Measurements from ENCODE around the gene AQP12A. TPM values are rescaled to one million over a fixed set of nuclear protein-coding genes. Genes with fewer than 3 reads are reported as not detected.

AQP12A gene
- total RNA-seq, 2 experiments from 2014 or later = not detected

GRCh38 chr2:240732911-240733622, 41.4 kb downstream of the AQP12A start:
- H3K9me3 ChIP-seq (ENCODE audit: control insufficient read depth in 1 of 2, insufficient read depth in 1 of 2, low read length in 2 of 2) = no peaks in the 10 kb centered on the region
- Mint-ChIP-seq H3K27me3 (peaks cover 5% of the 10 kb centered on the region), H3K36me3 (ENCODE audit: low read depth) (no peaks in the 10 kb centered on the region), H3K9me3 (no peaks in the 10 kb centered on the region), H3K4me3 (no peak overlapping the region), H3K27ac (no peak overlapping the region), H3K4me1 (ENCODE audit: low read depth) (no peaks in the 10 kb centered on the region)
- ChIA-PET CTCF (no interaction called here), POLR2A (no interaction called here)
- no peak overlapping the region for H3K4me3 ChIP-seq (ENCODE audit: low read length)
- DNase-seq = no peak
- TF ChIP-seq, protein P1, sequence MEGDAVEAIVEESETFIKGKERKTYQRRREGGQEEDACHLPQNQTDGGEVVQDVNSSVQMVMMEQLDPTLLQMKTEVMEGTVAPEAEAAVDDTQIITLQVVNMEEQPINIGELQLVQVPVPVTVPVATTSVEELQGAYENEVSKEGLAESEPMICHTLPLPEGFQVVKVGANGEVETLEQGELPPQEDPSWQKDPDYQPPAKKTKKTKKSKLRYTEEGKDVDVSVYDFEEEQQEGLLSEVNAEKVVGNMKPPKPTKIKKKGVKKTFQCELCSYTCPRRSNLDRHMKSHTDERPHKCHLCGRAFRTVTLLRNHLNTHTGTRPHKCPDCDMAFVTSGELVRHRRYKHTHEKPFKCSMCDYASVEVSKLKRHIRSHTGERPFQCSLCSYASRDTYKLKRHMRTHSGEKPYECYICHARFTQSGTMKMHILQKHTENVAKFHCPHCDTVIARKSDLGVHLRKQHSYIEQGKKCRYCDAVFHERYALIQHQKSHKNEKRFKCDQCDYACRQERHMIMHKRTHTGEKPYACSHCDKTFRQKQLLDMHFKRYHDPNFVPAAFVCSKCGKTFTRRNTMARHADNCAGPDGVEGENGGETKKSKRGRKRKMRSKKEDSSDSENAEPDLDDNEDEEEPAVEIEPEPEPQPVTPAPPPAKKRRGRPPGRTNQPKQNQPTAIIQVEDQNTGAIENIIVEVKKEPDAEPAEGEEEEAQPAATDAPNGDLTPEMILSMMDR (IDR thresholded peaks at IDR 0.05) = no peak
- no peaks in the 10 kb centered on the region for H3K36me3 ChIP-seq (ENCODE audit: insufficient read depth, low read length)
- no peaks in the 10 kb centered on the region for H3K27me3 ChIP-seq (ENCODE audit: control insufficient read depth in 1 of 2, insufficient read depth in 2 of 2, low read length in 2 of 2)
- intact Hi-C loops (cut with DNase I, micrococcal nuclease) = loop anchor here (1.0 to 10.0 kb wide), 2 partner anchors 218 to 219 kb away; no protein-coding TSS in a partner anchor
- no peak for ATAC-seq (ENCODE audit: poor library complexity)
- no peak overlapping the region for H3K27ac ChIP-seq (ENCODE audit: low read depth in 1 of 2, low read length in 2 of 2)
- H3K4me1 ChIP-seq (ENCODE audit: insufficient read depth, low read length) = no peaks in the 10 kb centered on the region

DNA sequence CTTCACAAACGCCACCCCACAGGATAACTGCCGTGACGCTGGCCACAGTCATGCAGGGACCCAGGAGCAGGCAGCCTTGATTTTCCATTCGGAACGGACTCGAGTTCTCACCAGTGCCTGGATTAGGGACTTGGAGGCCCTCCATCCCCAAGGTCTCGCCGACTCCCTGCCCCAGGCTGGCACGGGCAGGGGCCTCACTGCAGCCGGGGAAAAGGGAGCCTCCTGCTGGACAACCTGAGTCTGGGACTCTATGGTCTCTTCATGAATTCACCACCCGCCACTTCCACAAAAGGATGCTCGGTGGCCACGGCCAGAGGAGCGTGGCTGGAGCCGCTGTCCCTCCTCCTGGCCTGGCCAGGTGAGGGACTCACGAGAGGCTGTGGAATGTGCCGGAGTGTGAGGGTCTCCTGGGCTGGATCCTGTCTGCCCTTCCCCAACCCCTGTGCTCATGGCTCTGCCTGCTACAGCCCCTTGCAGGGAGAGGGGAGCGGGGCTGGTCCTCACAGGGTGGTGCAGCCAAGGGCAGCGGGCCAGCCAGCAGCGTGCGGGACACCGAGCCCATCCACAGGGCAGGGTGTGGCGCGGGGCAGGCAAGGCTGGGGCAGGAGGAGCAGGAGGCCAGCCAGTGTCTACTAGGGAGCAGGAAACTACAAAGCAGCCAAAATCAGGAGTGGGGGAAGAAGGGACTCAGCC, 42.3 kb downstream of the AQP12A start:
- H3K4me1 ChIP-seq (ENCODE audit: insufficient read depth, low read length) = no peaks in the 10 kb centered on the region
- Mint-ChIP-seq H3K4me1 (ENCODE audit: low read depth) (no peaks in the 10 kb centered on the region), H3K27me3 (peaks cover 4% of the 10 kb centered on the region), H3K9me3 (no peaks in the 10 kb centered on the region), H3K4me3 (no peak overlapping the region), H3K36me3 (ENCODE audit: low read depth) (no peaks in the 10 kb centered on the region), H3K27ac (no peak overlapping the region)
- CTCF ChIA-PET = no interaction called here
- no peaks in the 10 kb centered on the region for H3K9me3 ChIP-seq (ENCODE audit: control insufficient read depth in 1 of 2, insufficient read depth in 1 of 2, low read length in 2 of 2)
- H3K36me3 ChIP-seq (ENCODE audit: insufficient read depth, low read length) = no peaks in the 10 kb centered on the region
- H3K27ac ChIP-seq (ENCODE audit: low read depth in 1 of 2, low read length in 2 of 2) = no peak overlapping the region
- no peak overlapping the region for H3K4me3 ChIP-seq (ENCODE audit: low read length)
- TF ChIP-seq, protein P1 (IDR thresholded peaks at IDR 0.05) = peak; percentile 33
- H3K27me3 ChIP-seq (ENCODE audit: control insufficient read depth in 1 of 2, insufficient read depth in 2 of 2, low read length in 2 of 2) = no peaks in the 10 kb centered on the region
- peak in 8 of 14 experiments; percentile 9 to 54 (median 14) for DNase-seq
- POLR2A ChIA-PET = no interaction called here
- intact Hi-C loops (cut with DNase I, micrococcal nuclease) = loop anchor here (1.0 to 10.0 kb wide), 2 partner anchors 219 to 220 kb away; no protein-coding TSS in a partner anchor
- peak; percentile 44 for ATAC-seq (ENCODE audit: poor library complexity)

DNA sequence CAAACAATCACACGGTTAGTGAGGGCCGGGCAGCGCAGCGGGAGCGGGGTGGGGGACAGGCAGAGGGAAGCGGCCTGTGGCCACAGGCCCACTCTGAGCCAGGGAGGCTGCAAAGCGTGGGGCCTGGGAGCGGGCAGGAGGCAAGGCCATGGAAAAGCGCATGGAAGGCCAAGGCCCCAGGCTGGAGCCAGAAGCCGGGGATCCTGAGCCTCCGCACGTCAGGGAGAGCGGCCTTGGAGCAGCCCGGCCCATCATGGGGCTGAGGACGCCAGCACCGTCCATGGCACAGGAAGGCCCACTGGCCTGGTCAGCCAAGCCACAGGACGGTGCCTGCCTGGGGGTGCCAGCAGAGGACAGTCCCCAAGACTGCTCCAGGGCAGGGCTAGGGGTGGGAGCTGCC, 43.1 kb downstream of the AQP12A start:
- no peaks in the 10 kb centered on the region for H3K9me3 ChIP-seq (ENCODE audit: control insufficient read depth in 1 of 2, insufficient read depth in 1 of 2, low read length in 2 of 2)
- intact Hi-C loops (cut with DNase I, micrococcal nuclease) = loop anchor here in 1 of 2 experiments (10.0 kb wide), 1 partner anchor 220 kb away; no protein-coding TSS in a partner anchor
- no peak for DNase-seq

More for the DNA sequence above, 43.1 kb downstream of the AQP12A start:
- H3K27ac ChIP-seq (ENCODE audit: low read depth in 1 of 2, low read length in 2 of 2) = no peak overlapping the region
- TF ChIP-seq, protein P1 (IDR thresholded peaks at IDR 0.05) = no peak
- Mint-ChIP-seq H3K36me3 (ENCODE audit: low read depth) (no peaks in the 10 kb centered on the region), H3K4me1 (ENCODE audit: low read depth) (no peaks in the 10 kb centered on the region), H3K27ac (no peak overlapping the region), H3K9me3 (no peaks in the 10 kb centered on the region), H3K27me3 (no peaks in the 10 kb centered on the region), H3K4me3 (no peak overlapping the region)
- H3K36me3 ChIP-seq (ENCODE audit: insufficient read depth, low read length) = no peaks in the 10 kb centered on the region
- peaks cover 5% of the 10 kb centered on the region for H3K4me1 ChIP-seq (ENCODE audit: insufficient read depth, low read length)
- no peaks in the 10 kb centered on the region for H3K27me3 ChIP-seq (ENCODE audit: control insufficient read depth in 1 of 2, insufficient read depth in 2 of 2, low read length in 2 of 2)
- CTCF ChIA-PET = no interaction called here
- H3K4me3 ChIP-seq (ENCODE audit: low read length) = no peak overlapping the region
- POLR2A ChIA-PET = no interaction called here
- ATAC-seq (ENCODE audit: poor library complexity) = no peak
